GM18517 (cell line): ENCODE results near the gene ATP8B1.

ENCODE experiments used
- ATAC-seq: cut with Tn5 transposase; IDR thresholded peaks from one replicate; pipeline ENCODE4 v1.9.1; 2021; ENCODE audit warnings: mild to moderate bottlenecking, moderate library complexity; ENCODE audit not compliant: unreplicated experiment

Gene ATP8B1

GRCh38 chr18:57819671-57820460 is 16.8 kb upstream of the ATP8B1 start:
- ATAC-seq: peak; percentile 74

GRCh38 chr18:57819119-57819518 is 16.0 kb upstream of the ATP8B1 start:
- no peak for ATAC-seq

GRCh38 chr18:57816208-57816954 is 13.3 kb upstream of the ATP8B1 start:
- no peak for ATAC-seq

DNA sequence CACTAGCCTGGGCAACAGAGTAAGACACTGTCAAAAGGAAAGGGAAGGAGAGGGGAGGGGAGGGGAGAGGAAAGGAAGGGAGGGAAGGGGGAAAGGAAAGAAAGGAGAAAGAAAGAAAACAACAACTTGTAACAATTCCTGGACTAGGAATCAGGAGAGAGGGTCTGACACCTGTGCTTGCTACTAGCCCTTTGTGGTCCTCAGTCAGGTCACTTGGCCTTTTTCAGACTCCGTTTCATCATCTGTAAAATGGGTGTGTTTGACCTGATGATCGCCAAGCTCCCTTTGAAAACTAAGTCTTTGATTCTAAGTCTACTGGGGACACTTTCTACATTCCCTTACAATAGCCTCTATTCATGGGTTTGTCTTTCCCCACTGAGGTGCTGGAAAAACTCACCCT is 11.4 kb upstream of the ATP8B1 start:
- no peak for ATAC-seq

- no peak for ATAC-seq
Measured at GRCh38 chr18:57813245-57813644, 10.1 kb upstream of the ATP8B1 start.

DNA sequence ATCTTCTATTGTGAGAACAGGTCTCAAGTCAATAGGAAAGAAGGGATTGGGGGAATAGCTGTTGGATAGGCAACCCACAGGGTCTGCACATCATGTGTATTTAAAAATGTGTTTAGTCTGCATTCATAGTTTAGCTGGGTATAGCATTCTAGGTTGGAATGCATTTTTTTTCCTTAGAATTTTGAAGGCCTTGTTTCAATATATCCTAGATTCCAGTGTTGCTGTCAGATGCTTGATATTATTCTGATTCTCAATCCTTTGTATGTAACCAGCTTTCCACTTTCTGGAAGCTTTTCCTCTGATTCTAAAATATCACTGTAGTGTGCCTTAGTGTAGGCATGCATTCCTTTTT is 9.0 kb upstream of the ATP8B1 start:
- ATAC-seq: no peak

DNA sequence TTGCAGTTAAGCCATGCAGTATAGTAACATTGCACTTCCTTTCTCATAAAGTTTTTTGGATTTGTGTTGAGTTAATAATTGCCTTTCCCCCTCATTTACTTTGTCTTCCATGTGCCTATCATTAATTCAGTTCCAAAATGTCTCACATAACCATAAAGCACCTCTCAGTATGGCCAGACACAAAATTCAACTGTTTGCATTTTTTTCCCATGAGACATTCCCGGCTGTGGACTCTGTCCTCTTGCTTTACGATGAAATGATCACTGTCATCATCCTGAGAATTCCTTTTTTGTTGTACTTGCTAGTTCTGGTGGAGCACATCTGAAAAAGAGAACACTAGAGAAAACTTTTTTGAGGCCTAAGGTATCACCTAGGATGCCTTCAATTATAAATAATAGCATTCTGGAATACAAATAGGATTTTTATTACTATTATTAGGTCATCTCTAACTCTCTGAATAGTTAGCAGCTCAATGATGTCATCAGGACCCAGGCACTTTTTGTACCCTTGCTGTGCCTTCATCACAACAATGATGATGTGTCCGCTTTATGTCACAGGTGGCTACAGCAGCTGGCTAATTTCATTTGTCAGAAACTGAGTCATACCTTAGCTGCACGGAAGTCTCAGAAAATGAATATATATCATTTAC is 8.5 kb upstream of the ATP8B1 start:
- ATAC-seq: no peak

GRCh38 chr18:57809190-57809589 is 6.1 kb upstream of the ATP8B1 start:
- ATAC-seq: no peak

DNA sequence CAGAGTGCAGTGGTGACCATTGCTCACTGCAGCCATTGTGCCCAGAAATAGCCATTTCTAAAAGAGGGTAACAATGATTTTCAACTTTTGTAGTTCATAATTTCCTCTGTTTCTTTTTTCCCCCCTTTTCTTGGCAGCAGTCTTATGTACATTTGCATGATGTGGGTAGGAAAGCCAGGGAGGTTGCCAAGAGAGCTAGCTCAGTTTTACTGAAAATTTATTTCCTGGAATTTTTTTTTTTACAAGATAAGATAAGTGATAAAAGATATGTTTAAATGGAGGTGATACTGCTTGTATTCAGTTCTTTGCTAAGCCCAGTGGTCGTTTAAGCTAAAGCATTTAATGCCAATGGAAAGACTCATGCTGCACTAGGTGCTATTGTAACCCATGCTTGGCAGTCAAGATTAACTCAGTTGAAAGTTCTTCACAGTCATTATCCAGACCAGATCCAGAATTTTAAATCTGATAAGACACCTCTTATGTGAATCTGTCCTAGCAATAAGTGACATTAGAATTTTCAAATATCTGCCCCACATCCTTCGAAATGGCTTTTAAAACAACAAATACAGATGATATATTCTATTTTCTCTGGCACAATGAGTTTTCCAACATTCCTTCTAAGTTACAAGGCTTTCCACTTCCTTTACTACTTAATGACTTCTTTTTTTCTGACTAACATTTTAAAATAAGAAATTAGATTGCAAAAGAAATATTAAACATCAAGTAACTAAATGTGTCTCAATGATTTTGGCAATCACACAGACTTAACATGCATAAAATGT is 4.4 kb upstream of the ATP8B1 start:
- no peak for ATAC-seq

DNA sequence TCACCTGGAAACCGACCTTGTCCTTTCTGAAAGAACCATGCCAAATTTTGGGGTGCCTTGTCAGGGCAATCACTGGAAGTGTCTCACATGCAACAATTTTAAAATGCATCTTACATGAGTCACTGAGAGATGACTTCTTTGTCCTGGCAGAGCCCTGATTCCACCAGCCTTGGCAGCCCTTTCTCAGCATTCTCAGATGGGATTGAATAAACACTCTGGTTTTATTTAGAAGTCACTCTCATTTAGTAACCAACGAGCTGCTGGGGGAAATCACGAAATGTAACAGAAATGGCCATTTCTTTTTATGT is 3.8 kb upstream of the ATP8B1 start:
- ATAC-seq: no peak

DNA sequence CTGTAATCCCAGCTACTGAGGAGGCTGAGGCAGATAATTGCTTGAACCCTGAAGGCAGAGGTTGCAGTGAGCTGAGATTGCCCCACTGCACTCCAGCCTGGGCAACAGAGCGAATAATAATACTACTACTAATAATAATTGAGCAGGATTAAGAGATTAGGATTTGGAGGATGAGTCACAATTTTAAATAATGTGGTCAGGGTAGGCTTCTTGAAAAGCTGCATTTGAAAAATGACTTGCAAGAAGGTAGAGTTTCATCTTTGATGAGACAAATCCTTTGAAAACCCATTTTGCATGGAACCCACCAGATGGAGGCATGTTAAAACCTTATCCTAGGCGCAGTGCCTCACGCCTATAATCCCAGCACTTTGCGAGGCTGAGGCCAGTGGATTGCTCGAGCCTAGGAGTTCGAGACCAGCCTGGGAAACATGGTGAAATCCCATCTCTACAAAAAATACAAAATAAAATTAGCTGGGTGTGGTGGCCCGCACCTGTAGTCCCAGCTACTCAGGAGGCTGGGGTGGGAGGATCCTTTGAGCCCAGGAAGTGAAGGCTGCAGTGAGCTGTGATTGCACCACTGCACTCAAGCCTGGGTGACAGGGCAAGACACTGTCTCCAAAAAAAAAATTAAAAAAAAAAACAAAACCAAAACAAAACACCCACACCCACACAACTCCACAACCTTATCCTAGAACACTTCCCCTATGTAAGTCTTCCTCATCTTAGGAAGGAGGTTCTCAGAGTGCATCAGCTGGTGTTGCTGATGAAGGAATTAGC is 3.3 kb upstream of the ATP8B1 start:
- no peak for ATAC-seq

- no peak for ATAC-seq
Measured at GRCh38 chr18:57805117-57805516, 2.0 kb upstream of the ATP8B1 start.

DNA sequence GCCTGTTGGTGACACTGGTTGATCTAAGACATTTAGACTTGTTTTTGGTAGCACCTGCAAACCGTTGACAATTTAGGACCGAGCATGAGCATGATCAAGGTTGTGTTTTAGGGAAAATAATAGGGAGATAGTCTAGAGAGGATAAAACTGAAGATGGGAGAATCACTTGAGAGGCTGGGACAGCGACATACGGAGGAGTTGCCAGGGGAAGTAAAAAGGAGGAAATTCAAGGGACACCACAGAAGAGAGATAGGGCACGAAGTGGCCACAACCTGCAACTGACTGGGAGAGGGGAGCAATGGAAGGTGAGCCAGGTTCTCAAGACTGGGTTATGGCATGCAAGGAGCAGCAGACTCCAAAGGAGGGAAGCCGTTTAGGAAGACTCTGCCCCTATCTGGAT is 1.4 kb upstream of the ATP8B1 start:
- no peak for ATAC-seq

- ATAC-seq: no peak
Measured at GRCh38 chr18:57802213-57803102, 657 bp downstream of the ATP8B1 start.

GRCh38 chr18:57801761-57802212 is 1.3 kb downstream of the ATP8B1 start:
- ATAC-seq: no peak

- no peak for ATAC-seq
Measured at GRCh38 chr18:57801325-57801724, 1.8 kb downstream of the ATP8B1 start.

GRCh38 chr18:57798713-57799373 is 4.3 kb downstream of the ATP8B1 start:
- no peak for ATAC-seq

GRCh38 chr18:57797209-57797651 is 5.9 kb downstream of the ATP8B1 start:
- ATAC-seq: no peak
